ENCODE results near the gene NFATC2.

DNA sequence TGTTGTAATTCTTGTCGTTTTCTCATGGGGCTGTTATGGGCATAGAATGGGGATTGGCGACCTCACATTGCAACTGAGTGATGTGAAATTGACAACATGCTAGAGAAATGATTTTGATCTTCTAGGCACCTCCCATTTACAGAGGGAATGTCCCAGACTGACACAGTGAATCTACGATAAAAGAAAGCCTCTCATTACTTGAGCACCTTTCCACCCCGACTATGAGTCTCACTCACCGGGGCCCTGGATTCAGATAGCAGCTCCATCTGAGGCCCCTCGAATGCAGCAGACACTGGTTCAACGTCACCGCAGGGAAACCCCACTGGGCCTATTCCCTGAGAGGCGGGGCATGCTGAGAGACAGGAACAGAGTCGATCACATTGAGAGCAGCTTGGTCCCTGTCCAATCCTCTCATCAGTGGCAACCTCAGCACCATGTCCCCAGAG is 49.1 kb downstream of the NFATC2 start:
- TF ChIP-seq EZH2 (IDR thresholded peaks at IDR 0.05; ENCODE audit: low read depth, unreplicated experiment) (no peak), POLR2AphosphoS5 (IDR thresholded peaks at IDR 0.05; ENCODE audit: low read depth) (no peak), EZH2phosphoT487 (IDR thresholded peaks at IDR 0.05; ENCODE audit: unreplicated experiment) (no peak), ZNF331 (CRISPR knock-in tag; IDR thresholded peaks at IDR 0.05; ENCODE audit: low read depth) (no peak), CREB1 (CRISPR knock-in tag; IDR thresholded peaks at IDR 0.05; ENCODE audit: low read depth) (no peak), STAT1 (IDR thresholded peaks at IDR 0.05; ENCODE audit: unreplicated experiment) (no peak), JUNB (IDR thresholded peaks at IDR 0.05; ENCODE audit: unreplicated experiment) (no peak), ZNF114 (CRISPR knock-in tag; IDR thresholded peaks at IDR 0.05) (no peak)
- TF ChIP-seq, protein P1, sequence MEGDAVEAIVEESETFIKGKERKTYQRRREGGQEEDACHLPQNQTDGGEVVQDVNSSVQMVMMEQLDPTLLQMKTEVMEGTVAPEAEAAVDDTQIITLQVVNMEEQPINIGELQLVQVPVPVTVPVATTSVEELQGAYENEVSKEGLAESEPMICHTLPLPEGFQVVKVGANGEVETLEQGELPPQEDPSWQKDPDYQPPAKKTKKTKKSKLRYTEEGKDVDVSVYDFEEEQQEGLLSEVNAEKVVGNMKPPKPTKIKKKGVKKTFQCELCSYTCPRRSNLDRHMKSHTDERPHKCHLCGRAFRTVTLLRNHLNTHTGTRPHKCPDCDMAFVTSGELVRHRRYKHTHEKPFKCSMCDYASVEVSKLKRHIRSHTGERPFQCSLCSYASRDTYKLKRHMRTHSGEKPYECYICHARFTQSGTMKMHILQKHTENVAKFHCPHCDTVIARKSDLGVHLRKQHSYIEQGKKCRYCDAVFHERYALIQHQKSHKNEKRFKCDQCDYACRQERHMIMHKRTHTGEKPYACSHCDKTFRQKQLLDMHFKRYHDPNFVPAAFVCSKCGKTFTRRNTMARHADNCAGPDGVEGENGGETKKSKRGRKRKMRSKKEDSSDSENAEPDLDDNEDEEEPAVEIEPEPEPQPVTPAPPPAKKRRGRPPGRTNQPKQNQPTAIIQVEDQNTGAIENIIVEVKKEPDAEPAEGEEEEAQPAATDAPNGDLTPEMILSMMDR (conservative IDR thresholded peaks at IDR 0.05; ENCODE audit: low read depth in 2 of 2) = no peak
- TF ChIP-seq, protein P2, sequence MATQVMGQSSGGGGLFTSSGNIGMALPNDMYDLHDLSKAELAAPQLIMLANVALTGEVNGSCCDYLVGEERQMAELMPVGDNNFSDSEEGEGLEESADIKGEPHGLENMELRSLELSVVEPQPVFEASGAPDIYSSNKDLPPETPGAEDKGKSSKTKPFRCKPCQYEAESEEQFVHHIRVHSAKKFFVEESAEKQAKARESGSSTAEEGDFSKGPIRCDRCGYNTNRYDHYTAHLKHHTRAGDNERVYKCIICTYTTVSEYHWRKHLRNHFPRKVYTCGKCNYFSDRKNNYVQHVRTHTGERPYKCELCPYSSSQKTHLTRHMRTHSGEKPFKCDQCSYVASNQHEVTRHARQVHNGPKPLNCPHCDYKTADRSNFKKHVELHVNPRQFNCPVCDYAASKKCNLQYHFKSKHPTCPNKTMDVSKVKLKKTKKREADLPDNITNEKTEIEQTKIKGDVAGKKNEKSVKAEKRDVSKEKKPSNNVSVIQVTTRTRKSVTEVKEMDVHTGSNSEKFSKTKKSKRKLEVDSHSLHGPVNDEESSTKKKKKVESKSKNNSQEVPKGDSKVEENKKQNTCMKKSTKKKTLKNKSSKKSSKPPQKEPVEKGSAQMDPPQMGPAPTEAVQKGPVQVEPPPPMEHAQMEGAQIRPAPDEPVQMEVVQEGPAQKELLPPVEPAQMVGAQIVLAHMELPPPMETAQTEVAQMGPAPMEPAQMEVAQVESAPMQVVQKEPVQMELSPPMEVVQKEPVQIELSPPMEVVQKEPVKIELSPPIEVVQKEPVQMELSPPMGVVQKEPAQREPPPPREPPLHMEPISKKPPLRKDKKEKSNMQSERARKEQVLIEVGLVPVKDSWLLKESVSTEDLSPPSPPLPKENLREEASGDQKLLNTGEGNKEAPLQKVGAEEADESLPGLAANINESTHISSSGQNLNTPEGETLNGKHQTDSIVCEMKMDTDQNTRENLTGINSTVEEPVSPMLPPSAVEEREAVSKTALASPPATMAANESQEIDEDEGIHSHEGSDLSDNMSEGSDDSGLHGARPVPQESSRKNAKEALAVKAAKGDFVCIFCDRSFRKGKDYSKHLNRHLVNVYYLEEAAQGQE (IDR thresholded peaks at IDR 0.05; ENCODE audit: unreplicated experiment) = no peak
- TF ChIP-seq, protein P3, sequence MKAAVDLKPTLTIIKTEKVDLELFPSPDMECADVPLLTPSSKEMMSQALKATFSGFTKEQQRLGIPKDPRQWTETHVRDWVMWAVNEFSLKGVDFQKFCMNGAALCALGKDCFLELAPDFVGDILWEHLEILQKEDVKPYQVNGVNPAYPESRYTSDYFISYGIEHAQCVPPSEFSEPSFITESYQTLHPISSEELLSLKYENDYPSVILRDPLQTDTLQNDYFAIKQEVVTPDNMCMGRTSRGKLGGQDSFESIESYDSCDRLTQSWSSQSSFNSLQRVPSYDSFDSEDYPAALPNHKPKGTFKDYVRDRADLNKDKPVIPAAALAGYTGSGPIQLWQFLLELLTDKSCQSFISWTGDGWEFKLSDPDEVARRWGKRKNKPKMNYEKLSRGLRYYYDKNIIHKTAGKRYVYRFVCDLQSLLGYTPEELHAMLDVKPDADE (IDR thresholded peaks at IDR 0.05) = no peak
- TF ChIP-seq, protein P4, sequence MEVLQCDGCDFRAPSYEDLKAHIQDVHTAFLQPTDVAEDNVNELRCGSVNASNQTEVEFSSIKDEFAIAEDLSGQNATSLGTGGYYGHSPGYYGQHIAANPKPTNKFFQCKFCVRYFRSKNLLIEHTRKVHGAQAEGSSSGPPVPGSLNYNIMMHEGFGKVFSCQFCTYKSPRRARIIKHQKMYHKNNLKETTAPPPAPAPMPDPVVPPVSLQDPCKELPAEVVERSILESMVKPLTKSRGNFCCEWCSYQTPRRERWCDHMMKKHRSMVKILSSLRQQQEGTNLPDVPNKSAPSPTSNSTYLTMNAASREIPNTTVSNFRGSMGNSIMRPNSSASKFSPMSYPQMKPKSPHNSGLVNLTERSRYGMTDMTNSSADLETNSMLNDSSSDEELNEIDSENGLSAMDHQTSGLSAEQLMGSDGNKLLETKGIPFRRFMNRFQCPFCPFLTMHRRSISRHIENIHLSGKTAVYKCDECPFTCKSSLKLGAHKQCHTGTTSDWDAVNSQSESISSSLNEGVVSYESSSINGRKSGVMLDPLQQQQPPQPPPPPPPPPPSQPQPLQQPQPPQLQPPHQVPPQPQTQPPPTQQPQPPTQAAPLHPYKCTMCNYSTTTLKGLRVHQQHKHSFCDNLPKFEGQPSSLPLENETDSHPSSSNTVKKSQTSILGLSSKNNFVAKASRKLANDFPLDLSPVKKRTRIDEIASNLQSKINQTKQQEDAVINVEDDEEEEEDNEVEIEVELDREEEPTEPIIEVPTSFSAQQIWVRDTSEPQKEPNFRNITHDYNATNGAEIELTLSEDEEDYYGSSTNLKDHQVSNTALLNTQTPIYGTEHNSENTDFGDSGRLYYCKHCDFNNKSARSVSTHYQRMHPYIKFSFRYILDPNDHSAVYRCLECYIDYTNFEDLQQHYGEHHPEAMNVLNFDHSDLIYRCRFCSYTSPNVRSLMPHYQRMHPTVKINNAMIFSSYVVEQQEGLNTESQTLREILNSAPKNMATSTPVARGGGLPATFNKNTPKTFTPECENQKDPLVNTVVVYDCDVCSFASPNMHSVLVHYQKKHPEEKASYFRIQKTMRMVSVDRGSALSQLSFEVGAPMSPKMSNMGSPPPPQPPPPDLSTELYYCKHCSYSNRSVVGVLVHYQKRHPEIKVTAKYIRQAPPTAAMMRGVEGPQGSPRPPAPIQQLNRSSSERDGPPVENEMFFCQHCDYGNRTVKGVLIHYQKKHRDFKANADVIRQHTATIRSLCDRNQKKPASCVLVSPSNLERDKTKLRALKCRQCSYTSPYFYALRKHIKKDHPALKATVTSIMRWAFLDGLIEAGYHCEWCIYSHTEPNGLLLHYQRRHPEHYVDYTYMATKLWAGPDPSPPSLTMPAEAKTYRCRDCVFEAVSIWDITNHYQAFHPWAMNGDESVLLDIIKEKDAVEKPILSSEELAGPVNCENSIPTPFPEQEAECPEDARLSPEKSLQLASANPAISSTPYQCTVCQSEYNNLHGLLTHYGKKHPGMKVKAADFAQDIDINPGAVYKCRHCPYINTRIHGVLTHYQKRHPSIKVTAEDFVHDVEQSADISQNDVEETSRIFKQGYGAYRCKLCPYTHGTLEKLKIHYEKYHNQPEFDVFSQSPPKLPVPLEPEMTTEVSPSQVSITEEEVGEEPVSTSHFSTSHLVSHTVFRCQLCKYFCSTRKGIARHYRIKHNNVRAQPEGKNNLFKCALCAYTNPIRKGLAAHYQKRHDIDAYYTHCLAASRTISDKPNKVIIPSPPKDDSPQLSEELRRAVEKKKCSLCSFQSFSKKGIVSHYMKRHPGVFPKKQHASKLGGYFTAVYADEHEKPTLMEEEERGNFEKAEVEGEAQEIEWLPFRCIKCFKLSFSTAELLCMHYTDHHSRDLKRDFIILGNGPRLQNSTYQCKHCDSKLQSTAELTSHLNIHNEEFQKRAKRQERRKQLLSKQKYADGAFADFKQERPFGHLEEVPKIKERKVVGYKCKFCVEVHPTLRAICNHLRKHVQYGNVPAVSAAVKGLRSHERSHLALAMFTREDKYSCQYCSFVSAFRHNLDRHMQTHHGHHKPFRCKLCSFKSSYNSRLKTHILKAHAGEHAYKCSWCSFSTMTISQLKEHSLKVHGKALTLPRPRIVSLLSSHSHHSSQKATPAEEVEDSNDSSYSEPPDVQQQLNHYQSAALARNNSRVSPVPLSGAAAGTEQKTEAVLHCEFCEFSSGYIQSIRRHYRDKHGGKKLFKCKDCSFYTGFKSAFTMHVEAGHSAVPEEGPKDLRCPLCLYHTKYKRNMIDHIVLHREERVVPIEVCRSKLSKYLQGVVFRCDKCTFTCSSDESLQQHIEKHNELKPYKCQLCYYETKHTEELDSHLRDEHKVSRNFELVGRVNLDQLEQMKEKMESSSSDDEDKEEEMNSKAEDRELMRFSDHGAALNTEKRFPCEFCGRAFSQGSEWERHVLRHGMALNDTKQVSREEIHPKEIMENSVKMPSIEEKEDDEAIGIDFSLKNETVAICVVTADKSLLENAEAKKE (CRISPR knock-in tag; IDR thresholded peaks at IDR 0.05) = no peak
